ENCODE results near the gene MACROH2A1.

DNA sequence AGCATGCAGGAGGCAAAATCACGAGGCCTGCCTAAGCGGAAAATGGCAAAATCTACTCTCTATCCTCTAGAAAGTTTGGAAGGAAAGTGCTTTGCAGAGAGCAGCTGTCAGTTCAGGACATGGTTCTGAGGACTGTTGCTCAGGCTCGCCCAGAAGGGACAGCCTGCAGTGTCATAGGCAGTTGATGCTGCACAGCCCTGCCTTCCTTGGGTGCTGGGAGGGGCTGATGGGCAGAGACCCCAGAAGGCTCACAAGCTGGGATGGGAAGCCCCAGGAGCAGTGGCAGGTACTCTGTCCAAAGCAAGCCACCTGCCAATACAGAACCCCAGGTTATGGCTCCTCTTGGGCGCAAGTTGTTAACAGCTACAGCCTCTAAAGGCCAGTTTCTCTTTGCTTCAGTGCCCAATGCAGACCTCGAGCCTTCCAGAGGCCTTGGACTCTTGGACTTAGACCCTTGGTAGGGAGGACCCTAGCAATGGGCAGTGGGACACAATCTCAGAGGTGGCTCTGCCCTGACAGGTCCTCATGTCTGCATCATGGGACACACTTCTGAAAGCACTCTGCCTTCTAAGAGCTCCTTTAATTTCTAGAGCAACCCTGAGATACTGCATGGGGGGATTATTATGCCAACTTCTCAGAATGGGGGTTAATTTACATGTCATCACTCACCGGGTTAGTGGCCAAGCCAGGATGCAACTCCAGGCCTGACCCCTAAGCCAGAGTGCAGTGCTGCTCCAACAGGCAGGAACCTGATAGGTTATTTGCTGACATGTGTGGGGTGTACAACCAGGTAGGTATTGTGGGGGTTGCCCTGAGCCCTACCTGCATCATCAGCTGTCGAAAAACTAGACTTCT, 57.1 kb downstream of the MACROH2A1 start:
- TF ChIP-seq, protein P1, sequence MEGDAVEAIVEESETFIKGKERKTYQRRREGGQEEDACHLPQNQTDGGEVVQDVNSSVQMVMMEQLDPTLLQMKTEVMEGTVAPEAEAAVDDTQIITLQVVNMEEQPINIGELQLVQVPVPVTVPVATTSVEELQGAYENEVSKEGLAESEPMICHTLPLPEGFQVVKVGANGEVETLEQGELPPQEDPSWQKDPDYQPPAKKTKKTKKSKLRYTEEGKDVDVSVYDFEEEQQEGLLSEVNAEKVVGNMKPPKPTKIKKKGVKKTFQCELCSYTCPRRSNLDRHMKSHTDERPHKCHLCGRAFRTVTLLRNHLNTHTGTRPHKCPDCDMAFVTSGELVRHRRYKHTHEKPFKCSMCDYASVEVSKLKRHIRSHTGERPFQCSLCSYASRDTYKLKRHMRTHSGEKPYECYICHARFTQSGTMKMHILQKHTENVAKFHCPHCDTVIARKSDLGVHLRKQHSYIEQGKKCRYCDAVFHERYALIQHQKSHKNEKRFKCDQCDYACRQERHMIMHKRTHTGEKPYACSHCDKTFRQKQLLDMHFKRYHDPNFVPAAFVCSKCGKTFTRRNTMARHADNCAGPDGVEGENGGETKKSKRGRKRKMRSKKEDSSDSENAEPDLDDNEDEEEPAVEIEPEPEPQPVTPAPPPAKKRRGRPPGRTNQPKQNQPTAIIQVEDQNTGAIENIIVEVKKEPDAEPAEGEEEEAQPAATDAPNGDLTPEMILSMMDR (IDR thresholded peaks at IDR 0.05; ENCODE audit: low read depth, low read length): no peak
- no peak for TF ChIP-seq EZH2phosphoT487 (IDR thresholded peaks at IDR 0.05; ENCODE audit: low read depth)

Measured in OCI-LY3 (cell line).